Stimulated activated CD4-positive, alpha-beta T cell treated with anti-CD3 and anti-CD28 coated beads, Interleukin-12 subunit alpha, Interleukin-12 subunit beta, amount 100 ng/mL, for 24 hours (primary cell): ENCODE results near the gene CCDC92B.

Source experiments
- DNase-seq, 2 experiments: peaks; one replicate each; pipeline ENCODE4 v3.0.0-alpha.2; 2020; ENCODE audit warnings: low read depth in 2 of 2

Gene CCDC92B

DNA sequence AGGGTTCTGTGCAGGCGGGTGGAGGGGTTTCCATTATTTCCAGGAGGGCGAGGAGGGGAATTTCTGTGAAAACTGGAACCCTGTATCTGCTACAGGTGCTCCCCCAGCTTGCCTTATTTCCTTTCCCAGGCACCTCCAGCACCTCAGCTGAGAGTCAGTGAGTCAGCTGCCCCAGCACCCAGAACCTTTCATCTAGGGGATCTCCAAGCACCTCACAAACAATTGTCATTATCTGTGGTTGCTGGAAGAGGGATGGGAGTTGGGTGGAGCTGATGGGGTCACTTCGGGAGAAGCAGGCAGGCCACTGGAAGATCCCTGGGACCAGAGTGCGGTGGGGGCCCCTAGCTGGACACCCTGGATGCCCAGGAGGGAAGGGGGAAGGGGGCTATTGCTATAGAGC is 27.8 kb downstream of the CCDC92B start:
- no peak for DNase-seq

DNA sequence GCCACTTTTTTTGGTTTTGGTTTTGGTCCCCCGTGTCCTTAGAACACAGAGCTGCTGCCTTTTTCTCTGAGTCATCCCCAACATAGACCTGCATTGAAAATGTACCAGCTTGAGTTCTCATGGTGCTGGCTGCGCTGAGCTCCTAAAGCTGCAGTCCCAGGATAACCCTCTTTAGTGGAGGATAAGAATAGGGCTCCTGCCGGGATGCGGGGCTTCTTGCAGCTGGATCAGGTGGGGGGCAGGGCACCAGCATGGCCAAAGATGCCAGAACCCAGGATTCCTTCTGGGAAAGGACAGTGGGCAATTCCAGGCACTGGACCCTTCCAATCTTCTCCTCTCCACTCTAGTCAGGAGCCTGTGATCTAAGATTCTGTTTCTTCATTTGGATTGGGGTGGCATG is 29.6 kb downstream of the CCDC92B start:
- no peak for DNase-seq

DNA sequence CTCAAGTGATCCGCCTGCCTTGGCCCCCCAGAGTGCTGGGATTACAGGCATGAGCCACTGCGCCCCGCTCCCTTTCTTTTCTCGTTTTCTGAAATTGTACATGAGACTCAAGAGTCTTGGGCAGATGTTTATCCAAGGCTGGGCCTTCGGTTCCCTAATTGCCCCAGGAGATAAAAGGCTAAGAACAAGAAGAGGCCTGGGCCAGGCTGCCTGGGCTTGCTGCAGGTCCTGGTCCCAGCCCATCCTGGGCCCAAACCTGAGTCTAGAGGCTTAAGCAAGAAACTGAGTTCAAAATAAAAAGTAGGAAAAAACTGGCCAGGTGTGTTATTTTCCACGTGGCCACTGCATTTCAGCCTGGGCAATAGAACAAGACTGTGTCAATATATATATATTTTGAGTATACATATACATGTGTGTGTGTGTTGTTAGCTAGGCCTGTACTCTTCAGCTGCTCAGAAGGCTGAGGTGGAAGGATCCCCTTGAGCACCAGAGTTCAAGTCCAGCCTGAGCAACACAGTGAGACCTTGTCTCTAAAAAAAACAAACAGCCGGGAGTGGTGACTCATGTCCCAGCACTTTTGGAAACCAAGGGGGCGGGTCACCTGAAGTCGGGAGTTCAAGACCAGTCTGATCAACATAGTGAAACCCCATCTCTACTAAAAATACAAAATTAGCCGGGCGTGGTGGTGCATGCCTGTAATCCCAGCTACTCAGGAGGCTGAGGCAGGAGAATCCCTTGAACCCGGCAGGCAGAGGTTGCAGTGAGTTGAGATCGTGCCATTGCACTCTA is 31.1 kb downstream of the CCDC92B start:
- DNase-seq: no peak

DNA sequence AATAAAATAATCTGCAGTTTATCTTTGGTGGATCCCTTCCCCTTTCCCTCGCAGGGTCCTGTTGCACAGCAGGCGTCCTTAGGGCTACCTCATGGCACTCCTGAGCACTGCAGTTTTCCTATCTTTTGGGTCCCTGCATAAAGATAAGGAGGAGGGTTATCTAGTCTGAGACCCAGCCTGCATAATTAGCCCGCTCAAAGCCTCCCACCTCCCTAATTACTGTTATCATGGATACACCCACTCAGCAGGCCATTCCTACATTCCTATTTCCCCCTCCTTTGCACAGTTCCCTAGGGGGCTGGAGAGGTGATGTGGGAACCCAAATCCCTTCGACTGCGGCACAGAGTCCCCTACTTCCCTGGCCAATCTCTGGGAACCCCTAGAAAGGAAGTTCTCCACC is 32.8 kb downstream of the CCDC92B start:
- DNase-seq: no peak

DNA sequence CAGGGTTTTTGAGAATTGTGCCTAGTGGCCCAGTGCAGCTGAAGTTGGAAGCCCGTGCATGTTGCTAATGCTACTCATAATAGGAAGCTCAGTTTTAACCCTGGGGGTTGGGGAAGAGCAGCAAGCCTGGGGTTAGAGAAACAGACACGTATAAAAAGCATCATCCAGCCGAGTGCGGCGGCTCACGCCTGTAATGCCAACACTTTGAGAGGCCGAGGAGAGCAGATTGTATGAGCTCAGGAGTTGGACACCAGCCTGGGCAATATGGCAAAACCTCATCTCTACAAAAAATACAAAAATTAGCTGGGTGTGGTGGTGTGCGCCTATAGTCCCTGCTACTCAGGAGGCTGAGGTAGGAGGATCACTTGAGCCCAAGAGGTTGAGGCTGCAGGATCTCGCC is 35.6 kb downstream of the CCDC92B start:
- no peak for DNase-seq

DNA sequence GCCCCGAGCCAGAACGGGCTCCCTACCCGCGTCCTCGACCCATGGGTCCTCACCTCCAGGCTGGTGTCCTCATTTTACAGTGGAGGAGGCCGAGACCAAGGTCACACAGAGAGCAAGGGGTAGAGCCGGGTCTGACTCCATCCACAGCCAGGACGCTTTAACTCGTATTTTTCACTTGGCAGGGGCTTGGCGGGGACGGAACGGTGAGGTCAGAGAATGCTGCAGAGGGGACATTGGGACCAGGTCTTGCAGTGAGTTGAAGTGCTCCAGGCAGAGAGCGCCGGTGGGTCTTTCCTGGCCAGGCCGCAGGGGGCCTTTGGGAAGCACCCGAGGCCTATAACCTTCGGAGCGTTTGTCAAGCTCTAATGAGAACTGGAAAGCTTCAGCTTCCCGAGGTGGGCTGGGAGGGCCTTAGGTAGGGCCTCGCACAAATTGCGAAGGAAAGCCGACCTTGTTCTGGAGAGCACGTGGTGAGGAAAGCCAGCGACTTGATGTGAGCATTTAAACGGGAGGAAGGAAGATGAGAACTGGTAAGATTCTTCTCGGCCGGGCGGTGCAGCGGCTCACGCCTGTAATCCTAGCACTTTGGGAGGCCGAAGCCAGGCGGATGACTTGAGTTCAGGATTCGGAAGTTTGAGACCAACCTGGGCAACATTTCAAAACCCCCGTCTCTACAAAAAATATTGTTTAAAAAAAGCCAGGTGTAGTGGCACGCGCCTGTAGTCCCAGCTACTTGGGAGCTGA is 37.0 kb downstream of the CCDC92B start:
- no peak for DNase-seq

DNA sequence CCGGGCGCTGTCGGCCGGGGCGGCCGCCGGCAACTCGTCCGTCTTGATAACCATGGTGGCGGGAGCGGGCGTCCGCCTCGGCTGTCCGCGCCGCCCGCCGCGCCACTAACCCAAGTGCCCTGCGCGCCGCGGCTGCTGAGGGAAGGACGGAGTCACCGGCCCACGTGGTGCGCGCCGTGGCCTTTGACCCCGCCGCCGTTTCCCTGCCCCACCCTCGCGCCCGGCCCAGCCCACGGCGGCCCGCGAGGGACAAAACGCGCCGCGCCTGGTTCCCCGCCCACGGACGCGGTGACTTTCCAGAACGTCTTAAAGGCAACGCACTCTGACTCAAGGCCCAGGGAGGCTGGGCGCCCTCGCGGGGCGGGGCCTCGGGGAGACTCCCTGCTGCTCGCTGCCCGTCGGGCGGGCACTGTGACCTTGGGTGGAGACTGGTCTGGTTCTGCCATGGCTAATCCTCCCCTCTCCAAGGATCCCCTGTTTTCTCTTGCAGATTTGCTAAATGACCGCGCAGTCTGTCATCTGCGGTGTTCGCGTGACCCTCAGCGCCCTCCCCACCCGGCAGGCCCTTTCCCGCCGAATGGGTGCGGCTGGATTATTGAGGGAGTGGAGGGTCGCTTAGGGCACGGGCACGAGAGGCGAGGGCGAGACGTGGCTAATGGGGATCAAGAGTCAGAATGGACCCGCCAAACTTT is 37.7 kb downstream of the CCDC92B start, which contains the start of gene CLUH:
CLUH (minus strand) TSS at position 157 of the 692 bp plus-strand sequence; CDS start at position 54, 103 bp downstream.
- peak; percentile 94 to 96 for DNase-seq

DNA sequence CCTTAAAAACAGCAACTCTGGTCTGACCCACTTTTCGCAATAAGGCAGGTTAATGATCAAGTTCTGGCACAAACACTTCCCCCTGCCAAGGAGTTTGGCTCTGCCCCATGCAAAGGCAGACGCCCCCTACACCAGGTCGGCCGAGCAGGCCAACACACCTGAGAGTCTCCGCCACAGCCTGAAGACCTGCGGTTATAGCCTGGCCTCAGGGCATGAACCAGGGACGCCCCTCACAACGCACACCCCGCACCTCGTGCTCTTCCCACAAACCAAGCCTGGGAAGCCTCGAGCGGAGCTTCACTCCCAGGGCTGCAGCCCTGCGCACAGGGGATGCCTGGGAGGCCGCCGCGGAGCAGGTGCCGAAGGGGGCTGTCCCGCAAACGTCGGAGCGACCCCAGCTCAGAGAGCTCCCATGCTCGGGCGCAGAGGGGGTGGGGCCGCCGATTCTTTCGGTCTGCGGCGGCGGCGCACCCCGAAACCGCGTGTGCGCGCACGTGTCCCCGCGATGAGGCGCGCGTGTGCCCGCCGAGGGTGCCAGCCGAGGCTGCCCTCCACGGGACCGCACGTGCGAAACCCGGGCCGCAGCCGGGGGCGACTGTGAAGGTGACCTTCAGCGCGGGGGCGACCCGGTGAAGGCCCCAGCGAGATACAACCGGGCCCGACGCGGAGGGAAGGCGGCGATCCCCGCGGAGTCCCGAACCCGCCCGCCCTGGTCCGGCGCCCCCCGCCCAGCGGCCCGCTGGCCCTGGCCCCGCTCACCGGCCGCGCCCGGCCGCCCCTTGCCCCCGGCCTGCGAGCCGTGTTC is 38.4 kb downstream of the CCDC92B start:
- DNase-seq: no peak

DNA sequence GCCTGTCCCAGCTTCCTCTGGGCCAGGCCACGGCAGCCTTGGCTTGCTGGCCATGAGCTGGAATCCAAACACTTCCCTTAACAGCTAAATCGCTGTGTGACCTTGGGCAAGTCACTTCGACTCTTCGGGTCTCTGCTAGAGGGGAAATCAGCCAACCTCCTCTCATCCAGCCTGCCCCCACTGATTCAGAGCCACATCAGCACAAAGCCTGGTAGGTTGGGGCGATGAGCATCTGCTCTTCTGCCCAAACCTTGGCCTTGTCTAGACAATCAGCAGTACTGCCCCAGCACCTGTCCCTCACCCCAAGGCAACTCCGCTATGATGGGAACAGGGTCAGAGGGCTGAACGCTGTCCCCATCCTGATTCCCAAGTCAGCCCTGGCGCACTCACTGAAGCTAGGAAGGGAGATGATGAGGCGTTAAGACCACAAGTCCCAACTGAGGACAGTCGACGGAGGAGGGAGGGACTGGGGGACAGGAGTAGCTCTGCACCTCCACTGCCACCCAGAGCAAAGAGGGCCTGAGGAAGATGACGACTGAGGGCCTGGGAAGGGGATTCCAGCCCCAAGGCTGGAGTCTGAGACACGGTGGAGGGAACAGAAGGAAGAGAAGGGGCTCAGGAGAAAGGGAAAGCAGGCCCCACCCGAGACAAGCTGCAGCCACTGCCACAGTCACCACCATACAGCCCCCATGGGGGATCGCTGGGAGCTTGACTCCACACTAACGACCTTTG is 39.2 kb downstream of the CCDC92B start:
- DNase-seq: no peak

DNA sequence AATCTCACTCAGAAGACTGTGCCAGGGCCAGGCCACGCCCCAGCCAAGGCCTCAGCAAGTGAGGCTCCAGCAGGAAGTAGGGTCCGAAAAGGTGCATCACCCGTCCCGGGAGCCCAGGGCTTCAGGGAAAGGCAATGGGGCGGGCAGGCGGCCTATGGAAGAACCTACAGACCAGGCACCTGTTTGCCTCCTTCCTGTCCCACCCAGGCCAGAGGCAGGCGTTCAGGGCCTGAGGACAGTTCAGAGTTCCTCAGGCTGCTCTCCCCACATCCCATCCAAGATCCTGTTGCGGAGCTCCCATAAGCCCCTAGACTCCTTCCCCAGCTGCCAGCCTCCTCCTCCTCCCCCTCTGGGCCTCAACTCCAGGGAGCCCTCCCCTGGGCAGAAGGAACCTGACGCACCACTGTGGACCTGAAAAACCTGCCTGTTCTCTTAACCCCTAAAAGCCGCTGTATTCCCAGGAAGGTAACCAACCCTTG is 40.2 kb downstream of the CCDC92B start:
- no peak for DNase-seq

DNA sequence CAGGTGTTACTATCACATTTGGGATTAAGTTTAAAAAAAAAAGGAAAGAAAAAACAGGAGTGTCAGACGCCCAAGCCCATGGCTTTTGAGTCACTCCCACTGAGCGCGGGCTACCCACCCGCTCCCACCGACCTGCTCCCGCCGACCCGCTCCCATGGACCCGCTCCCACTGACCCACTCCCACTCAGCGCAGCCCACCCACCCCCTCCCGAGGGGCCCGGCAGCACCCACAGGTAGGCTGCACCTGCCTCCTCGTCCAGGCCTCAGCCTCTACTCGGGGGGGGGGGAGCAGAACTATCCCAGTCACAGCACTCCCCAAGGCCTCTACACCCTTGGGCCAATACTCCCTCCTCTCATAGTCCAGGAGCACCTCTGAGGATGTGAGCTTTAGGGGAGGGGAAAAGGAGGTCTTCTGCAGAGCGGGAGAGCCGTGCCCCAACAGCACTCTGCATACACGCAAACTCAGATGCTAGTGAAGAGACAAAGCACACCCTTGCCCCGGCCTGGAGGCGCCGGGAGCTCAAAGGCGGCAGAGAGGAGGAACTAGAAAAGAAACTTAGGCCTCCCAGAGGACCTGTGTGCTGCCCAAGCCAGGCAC is 40.8 kb downstream of the CCDC92B start:
- no peak for DNase-seq

DNA sequence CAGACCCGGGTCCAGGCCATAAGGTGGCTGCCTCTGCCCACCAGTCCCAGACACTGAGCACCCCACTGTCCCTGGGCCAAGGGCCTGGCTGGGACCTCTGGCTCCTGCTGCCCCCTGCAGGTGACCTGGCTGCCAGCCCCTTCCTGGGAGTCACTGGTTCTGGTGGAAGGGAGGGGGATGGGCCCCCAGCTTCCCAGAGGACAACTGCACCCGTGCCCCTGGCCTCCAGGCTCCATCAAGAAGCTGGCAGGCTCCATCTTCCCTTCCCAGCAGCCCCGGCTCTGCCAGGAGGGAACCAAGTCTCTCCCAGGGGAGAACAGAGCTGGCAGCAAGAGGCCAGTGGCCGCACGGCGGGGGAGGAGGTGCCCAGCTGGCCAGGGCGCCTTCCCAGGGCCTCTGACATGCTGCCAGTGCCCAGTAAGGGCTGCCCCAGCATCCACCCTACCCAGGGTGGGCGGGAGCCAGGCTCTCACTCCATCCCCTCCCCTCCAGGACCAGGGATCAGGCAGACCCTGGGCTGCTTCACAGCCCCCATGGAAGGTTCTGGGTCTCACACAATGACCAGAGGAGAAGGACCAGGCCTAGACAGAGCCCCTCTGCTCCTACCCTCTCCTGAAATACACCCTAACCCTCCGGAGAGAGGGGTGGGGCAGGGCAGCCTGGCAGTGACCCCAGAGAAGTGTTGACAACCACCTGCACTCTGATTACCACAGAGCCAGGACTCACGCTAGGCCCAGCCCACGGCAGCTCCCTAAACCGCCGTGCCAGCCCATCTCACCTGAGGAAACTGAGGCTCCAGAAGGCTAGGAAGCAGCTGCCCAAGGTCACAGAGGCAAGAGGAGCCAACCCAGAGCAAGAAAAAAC is 41.5 kb downstream of the CCDC92B start:
- no peak for DNase-seq

DNA sequence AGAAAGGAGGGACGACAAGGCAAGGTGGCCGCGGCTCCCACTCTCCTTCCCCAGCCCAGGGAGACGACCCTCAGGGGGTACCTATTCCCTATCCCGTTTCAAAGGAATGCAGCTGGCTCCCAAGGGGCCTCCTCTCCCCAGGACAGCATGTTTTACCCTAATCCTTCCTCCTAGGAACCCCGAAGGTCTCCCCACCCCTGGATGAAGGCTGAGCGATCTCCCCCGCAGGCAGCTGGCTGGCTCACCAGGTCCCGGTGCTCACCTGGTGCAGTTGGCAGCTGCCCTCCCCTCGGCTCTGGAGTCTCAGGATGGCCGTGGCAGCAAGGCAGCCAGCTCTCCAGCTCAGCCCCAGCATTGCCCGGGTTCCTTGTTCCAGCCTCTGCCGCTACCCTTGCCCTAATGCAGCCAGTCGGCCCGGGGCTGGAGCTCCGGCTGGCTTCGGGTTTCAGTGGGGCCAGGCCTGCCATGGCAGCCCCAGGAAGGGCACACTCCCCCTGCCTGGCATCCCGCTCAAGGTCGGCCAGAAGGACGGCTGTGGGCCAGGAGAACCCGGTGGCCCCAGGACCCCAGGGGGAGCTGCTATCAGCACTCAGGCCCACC is 42.4 kb downstream of the CCDC92B start:
- DNase-seq: no peak

DNA sequence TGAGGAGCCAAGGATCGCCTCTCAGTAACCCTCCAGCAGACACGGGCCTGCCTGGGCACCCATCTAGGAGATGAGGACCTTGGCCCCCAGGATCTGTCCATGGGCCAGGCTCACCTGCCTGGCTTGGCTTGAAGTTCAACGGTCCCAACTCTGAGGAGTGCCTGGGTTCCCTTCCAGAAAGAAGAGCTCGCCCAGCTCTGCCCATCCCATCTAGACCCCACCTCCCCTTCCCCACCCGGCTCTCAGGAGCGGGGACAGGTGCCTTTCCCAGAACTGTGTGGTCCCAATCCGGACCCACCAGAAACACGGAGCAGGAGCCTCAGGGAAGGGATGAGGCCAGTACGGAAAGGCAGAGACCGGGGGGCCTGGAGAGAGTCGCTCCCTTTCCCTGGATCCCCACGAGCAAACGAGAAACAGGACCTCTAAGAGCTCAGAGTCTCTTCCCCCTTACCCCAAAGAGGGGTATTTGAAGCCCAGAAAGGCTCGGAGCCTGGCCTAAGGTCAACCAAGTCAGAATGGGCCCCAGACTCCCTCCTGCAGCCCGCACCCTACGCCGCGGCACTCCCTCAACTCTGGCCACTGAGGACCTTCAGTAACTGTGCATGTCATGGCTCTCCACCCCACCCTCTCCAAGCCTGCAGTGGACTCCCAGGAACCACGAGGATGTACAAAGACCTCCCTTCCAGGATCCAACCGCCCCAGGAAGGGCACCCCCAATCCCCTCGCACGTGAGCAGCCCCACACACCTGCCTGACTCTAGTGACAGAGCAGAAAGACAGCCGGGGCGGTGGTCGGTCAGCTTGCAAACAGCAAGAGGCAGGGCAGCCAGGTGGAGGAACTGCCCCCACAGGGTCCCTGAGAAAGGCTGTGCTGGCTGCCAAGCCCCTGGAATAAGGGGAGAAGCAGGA is 43.3 kb downstream of the CCDC92B start:
- DNase-seq: no peak

DNA sequence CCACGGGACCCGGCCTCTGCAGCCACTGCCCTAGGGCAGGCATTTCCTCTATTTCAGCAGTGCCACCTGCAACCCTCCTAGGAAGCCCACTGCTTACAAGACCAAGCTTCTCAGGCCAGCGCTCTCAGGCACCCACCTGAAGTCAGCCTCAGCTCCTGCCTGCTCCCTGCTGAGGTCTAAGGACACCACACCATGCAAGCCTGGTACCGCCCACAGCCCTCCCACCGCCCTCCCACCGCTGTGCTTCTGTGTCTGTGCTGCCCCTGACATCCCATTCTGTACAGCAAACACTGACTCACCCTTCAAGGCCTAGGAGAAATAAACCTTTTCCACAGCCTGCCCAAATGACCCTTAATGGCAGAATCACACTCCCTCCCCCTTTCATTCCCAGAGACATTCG is 44.2 kb downstream of the CCDC92B start:
- DNase-seq: no peak

DNA sequence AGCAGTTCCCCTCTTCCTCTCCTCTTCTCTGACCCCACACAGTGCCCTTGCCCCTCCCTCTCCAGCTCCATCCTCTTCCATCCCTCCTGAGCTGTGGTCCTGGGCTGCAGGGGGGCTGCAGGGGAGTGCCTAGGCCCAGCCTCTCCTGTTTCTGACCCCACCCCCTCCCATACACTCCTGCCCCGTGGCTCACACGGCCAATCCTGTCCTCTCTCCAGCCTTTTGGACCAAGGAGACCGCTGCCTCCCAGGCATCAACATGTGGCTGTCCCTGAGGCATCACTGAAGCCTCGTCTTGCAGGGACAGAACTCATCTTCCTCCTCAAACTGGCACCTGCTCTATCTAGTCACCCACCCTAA is 44.6 kb downstream of the CCDC92B start:
- DNase-seq: no peak

DNA sequence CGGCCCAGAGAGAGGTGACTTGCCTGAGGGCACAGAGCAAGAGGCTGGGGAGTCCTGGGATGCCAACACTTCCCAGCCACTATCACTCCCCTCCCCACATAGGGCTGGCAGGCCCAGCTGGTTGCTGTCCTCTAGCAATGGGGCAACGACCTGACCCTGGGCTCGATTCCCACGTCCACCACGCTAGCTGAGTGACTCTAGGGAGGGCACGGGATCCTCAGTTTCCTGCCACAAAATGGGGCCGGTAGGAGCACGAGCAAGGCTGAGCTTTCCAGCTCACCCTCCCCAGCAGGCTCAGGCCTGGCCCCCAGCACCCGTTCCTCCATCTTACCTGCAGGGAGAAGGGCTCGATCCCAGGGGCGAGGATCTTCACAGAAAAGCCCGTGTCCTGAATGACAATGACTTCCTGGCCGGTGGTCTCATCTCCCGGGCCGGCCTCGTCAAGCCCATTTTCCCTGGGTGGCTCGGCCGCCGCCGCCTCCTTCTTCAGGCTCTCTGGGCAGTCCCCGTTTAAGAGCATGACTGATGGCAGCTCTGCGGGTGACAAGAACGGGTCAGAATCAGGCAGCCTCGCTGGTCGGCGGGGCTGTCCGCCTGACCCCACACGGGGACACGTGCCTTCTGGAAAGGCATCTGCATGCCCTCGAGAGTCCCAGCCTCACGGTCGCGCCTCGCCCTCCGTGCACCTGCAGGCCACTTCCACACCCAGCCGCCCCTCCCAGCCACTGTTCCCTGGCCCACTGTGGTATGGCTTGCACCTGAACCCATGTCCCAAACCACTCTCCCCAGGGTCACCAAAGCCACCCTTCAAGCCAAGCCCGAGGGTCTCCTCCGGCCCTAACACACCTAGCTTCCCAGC is 45.2 kb downstream of the CCDC92B start:
- DNase-seq: no peak
